HL-60 (cell line): ENCODE results near the gene ATP5MG.

ENCODE experiments used
- DNase-seq, 2 experiments: peaks; one replicate each; pipeline ENCODE4 v3.0.0-alpha.2; 2010 to 2020; ENCODE audit warnings: low read depth in 1 of 2, low spot score in 1 of 2
- H3K27ac ChIP-seq: fragments of 250-450 bp; sonication (Bioruptor Pico); replicated peaks from 2 replicates; pipeline ENCODE4 v1.5.1; 2020; ENCODE audit warnings: mild to moderate bottlenecking, moderate library complexity
- H3K27me3 ChIP-seq: fragments of 250-450 bp; sonication (Bioruptor Pico); 2 replicates; pipeline ENCODE4 v1.5.1; 2021; ENCODE audit warnings: mild to moderate bottlenecking, moderate library complexity; ENCODE audit not compliant: insufficient read depth, poor library complexity, severe bottlenecking
- H3K4me3 ChIP-seq: replicated peaks from 2 replicates; pipeline ENCODE4 v1.5.1; 2011; ENCODE audit warnings: mild to moderate bottlenecking, control low read depth, low read length; ENCODE audit not compliant: insufficient read depth
- GABPA ChIP-seq: IDR thresholded peaks from 2 replicates; pipeline ENCODE4 v1.6.1; 2012; ENCODE audit warnings: low read depth
- POLR2AphosphoS5 ChIP-seq: IDR thresholded peaks from 2 replicates; pipeline ENCODE4 v1.6.1; 2012; ENCODE audit warnings: low read depth
- SPI1 ChIP-seq: IDR thresholded peaks from 2 replicates; pipeline ENCODE4 v1.6.1; 2012; ENCODE audit warnings: low read depth, mild to moderate bottlenecking, borderline replicate concordance
- TF ChIP-seq, protein P1 (sequence below): IDR thresholded peaks from 2 replicates; pipeline ENCODE4 v1.6.1; 2012; ENCODE audit warnings: low read depth; ENCODE audit not compliant: insufficient replicate concordance
- TF ChIP-seq, protein P2 (sequence below): IDR thresholded peaks from one replicate; pipeline ENCODE4 v1.5.1; 2011; ENCODE audit warnings: low read length, control low read depth, inconsistent platforms; ENCODE audit not compliant: insufficient read depth

ATP5MG gene

DNA sequence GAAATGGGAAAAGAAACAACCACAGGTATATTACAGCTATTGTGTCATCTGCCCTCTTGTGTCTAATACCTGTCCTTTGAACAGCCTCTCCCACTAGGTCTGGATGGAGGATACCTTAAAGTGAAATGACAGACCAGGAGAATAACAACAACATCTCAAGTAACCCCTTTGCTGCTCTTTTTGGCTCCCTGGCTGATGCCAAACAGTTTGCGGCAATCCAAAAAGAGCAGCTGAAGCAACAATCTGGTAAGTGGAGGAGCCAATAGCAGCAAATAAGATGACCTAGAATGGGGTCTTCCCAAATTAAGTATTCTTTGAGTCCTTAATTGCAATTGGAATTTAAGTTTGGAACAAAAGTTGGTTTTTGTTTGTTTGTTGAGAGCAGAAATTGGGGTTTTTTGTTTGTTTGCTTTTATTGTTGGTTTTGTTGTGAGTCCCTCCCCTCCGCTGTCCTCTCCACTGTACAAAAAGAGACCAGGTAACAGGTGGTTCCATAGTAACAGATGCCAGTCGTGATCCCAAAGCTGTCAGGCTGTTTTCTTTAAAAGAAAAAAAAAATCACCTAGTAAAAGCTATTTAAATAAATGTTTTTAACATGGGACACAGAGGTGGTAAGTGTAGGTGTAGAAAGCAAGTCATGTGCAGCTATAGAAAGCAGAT, 36.3 kb upstream of the ATP5MG start:
- TF ChIP-seq, protein P1, sequence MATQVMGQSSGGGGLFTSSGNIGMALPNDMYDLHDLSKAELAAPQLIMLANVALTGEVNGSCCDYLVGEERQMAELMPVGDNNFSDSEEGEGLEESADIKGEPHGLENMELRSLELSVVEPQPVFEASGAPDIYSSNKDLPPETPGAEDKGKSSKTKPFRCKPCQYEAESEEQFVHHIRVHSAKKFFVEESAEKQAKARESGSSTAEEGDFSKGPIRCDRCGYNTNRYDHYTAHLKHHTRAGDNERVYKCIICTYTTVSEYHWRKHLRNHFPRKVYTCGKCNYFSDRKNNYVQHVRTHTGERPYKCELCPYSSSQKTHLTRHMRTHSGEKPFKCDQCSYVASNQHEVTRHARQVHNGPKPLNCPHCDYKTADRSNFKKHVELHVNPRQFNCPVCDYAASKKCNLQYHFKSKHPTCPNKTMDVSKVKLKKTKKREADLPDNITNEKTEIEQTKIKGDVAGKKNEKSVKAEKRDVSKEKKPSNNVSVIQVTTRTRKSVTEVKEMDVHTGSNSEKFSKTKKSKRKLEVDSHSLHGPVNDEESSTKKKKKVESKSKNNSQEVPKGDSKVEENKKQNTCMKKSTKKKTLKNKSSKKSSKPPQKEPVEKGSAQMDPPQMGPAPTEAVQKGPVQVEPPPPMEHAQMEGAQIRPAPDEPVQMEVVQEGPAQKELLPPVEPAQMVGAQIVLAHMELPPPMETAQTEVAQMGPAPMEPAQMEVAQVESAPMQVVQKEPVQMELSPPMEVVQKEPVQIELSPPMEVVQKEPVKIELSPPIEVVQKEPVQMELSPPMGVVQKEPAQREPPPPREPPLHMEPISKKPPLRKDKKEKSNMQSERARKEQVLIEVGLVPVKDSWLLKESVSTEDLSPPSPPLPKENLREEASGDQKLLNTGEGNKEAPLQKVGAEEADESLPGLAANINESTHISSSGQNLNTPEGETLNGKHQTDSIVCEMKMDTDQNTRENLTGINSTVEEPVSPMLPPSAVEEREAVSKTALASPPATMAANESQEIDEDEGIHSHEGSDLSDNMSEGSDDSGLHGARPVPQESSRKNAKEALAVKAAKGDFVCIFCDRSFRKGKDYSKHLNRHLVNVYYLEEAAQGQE: no peak
- TF ChIP-seq, protein P2, sequence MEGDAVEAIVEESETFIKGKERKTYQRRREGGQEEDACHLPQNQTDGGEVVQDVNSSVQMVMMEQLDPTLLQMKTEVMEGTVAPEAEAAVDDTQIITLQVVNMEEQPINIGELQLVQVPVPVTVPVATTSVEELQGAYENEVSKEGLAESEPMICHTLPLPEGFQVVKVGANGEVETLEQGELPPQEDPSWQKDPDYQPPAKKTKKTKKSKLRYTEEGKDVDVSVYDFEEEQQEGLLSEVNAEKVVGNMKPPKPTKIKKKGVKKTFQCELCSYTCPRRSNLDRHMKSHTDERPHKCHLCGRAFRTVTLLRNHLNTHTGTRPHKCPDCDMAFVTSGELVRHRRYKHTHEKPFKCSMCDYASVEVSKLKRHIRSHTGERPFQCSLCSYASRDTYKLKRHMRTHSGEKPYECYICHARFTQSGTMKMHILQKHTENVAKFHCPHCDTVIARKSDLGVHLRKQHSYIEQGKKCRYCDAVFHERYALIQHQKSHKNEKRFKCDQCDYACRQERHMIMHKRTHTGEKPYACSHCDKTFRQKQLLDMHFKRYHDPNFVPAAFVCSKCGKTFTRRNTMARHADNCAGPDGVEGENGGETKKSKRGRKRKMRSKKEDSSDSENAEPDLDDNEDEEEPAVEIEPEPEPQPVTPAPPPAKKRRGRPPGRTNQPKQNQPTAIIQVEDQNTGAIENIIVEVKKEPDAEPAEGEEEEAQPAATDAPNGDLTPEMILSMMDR: no peak
- TF ChIP-seq SPI1 (no peak), GABPA (no peak), POLR2AphosphoS5 (no peak)
- H3K4me3 ChIP-seq: no peak overlapping the region
- no peaks in the 10 kb centered on the region for H3K27me3 ChIP-seq
- H3K27ac ChIP-seq: no peak overlapping the region
- no peak for DNase-seq

DNA sequence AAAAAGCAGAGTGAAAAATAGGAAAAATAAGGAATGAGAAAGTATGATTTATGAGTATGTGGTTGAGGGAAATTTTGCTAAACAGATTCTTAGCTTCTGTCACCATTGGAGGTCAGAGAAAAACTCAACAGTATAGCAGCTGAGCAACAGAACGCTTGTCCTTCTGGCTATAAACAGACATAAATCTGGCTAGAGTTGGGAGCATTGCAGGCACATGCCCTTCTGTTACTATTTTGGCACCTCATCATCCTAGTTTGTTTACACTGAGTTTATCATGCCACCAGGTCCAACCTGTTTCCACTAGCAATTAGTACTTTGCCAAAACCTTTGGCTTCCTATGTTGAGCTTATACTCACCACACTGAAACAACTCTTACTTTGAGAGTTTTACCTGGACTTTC, 35.1 kb upstream of the ATP5MG start:
- TF ChIP-seq POLR2AphosphoS5: no peak
- no peak for TF ChIP-seq GABPA
- TF ChIP-seq, protein P2: no peak
- TF ChIP-seq, protein P1: no peak
- no peak for TF ChIP-seq SPI1
- Histone ChIP-seq H3K27ac (no peak overlapping the region), H3K4me3 (no peak overlapping the region), H3K27me3 (no peaks in the 10 kb centered on the region)
- no peak for DNase-seq

DNA sequence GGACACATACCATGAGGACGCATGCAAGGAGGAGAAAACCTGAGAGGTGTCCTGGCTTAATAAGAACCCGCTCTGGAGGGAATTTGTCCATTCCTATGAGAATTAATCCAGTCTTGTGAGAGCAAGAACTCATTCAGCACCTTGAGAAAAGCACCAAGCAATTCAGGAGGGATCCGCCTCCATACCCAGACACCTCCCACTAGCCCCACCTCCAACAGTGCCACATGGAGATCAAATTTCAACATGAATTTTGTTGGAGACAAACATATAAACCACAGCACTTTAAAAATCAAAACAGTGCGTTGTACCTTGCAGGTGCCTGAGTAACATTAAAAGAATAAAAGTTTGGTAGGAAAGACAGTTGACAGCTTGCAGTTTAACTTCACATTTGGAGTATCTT, 30.6 kb upstream of the ATP5MG start:
- Histone ChIP-seq H3K4me3 (no peak overlapping the region), H3K27ac (no peak overlapping the region), H3K27me3 (no peaks in the 10 kb centered on the region)
- no peak for DNase-seq
- TF ChIP-seq, protein P1: no peak
- TF ChIP-seq SPI1 (no peak), POLR2AphosphoS5 (no peak), GABPA (no peak)
- TF ChIP-seq, protein P2: no peak
